ENCODE data around the gene RORB. TPM values are rescaled to one million over a fixed set of nuclear protein-coding genes. Genes with fewer than 3 reads are reported as not detected.

RORB gene
- total RNA-seq, 2 experiments from 2014 or later = not detected

GRCh38 chr9:74562611-74563010 is 65.5 kb downstream of the RORB start:
- ChIA-PET POLR2A (no interaction called here), CTCF (ENCODE audit: unreplicated experiment) (no interaction called here)
- no TSS peak for BruUV-seq (replicated peaks)
- Histone ChIP-seq H3K27ac (ENCODE audit: low read depth, low read length, poor library complexity, severe bottlenecking) (no peak overlapping the region), H3K79me2 (ENCODE audit: insufficient read depth, low read depth, low read length) (no peaks in the 10 kb centered on the region), H3K4me1 (ENCODE audit: insufficient read depth, low read length, poor library complexity, severe bottlenecking) (no peaks in the 10 kb centered on the region), H2AFZ (ENCODE audit: low read length) (no peak overlapping the region), H3K4me3 (ENCODE audit: low read depth, low read length, poor library complexity, severe bottlenecking) (no peak overlapping the region), H3K4me2 (ENCODE audit: low read length) (no peak overlapping the region), H3K9me2 (ENCODE audit: insufficient read depth, low read length) (no peaks in the 10 kb centered on the region), H3K9me3 (ENCODE audit: low read length) (no peaks in the 10 kb centered on the region), H4K20me1 (ENCODE audit: insufficient read depth, low read length) (no peaks in the 10 kb centered on the region), H3K36me3 (ENCODE audit: insufficient read depth, low read length) (no peaks in the 10 kb centered on the region)
- intact Hi-C loops (cut with micrococcal nuclease; ENCODE audit: unreplicated experiment) = no loop called here
- no peak for DNase-seq (ENCODE audit: low spot score)
- no peak for TF ChIP-seq EZH2phosphoT487 (IDR thresholded peaks at IDR 0.05; ENCODE audit: borderline replicate concordance, low read depth, low read length)
- TF ChIP-seq CTCF (conservative IDR thresholded peaks at IDR 0.05; ENCODE audit: low read length) = no peak

GRCh38 chr9:74570879-74571512 is 73.9 kb downstream of the RORB start:
- ChIA-PET CTCF (ENCODE audit: unreplicated experiment) (no interaction called here), POLR2A (no interaction called here)
- intact Hi-C loops (cut with micrococcal nuclease; ENCODE audit: unreplicated experiment) = loop anchor here (5.0 kb wide), 1 partner anchor 1369 kb away; no protein-coding TSS in a partner anchor
- no peak overlapping the region for H3K4me3 ChIP-seq (ENCODE audit: low read depth, low read length, poor library complexity, severe bottlenecking)
- no peaks in the 10 kb centered on the region for H4K20me1 ChIP-seq (ENCODE audit: insufficient read depth, low read length)
- no TSS peak for BruUV-seq (replicated peaks)
- peak; percentile 29 for DNase-seq (ENCODE audit: low spot score)
- H3K36me3 ChIP-seq (ENCODE audit: insufficient read depth, low read length) = no peaks in the 10 kb centered on the region
- H3K79me2 ChIP-seq (ENCODE audit: insufficient read depth, low read depth, low read length) = no peaks in the 10 kb centered on the region
- no peaks in the 10 kb centered on the region for H3K9me2 ChIP-seq (ENCODE audit: insufficient read depth, low read length)
- no peaks in the 10 kb centered on the region for H3K9me3 ChIP-seq (ENCODE audit: low read length)
- H3K27ac ChIP-seq (ENCODE audit: low read depth, low read length, poor library complexity, severe bottlenecking) = no peak overlapping the region
- H3K4me2 ChIP-seq (ENCODE audit: low read length) = no peak overlapping the region
- H3K4me1 ChIP-seq (ENCODE audit: insufficient read depth, low read length, poor library complexity, severe bottlenecking) = no peaks in the 10 kb centered on the region
- TF ChIP-seq CTCF (conservative IDR thresholded peaks at IDR 0.05; ENCODE audit: low read length) (peak; percentile 86), EZH2phosphoT487 (IDR thresholded peaks at IDR 0.05; ENCODE audit: borderline replicate concordance, low read depth, low read length) (no peak)
- H2AFZ ChIP-seq (ENCODE audit: low read length) = no peak overlapping the region

GRCh38 chr9:74573640-74574191 is 76.6 kb downstream of the RORB start:
- no peak overlapping the region for H3K27ac ChIP-seq (ENCODE audit: low read depth, low read length, poor library complexity, severe bottlenecking)
- TF ChIP-seq EZH2phosphoT487 (IDR thresholded peaks at IDR 0.05; ENCODE audit: borderline replicate concordance, low read depth, low read length) = no peak
- TF ChIP-seq CTCF (conservative IDR thresholded peaks at IDR 0.05; ENCODE audit: low read length) = no peak
- no peak for DNase-seq (ENCODE audit: low spot score)
- no peaks in the 10 kb centered on the region for H3K36me3 ChIP-seq (ENCODE audit: insufficient read depth, low read length)
- CTCF ChIA-PET (ENCODE audit: unreplicated experiment) = no interaction called here
- H3K9me3 ChIP-seq (ENCODE audit: low read length) = no peaks in the 10 kb centered on the region
- no peak overlapping the region for H3K4me3 ChIP-seq (ENCODE audit: low read depth, low read length, poor library complexity, severe bottlenecking)
- intact Hi-C loops (cut with micrococcal nuclease; ENCODE audit: unreplicated experiment) = loop anchor here (5.0 kb wide), 1 partner anchor 1371 kb away; no protein-coding TSS in a partner anchor
- H3K9me2 ChIP-seq (ENCODE audit: insufficient read depth, low read length) = no peaks in the 10 kb centered on the region
- no peaks in the 10 kb centered on the region for H3K4me1 ChIP-seq (ENCODE audit: insufficient read depth, low read length, poor library complexity, severe bottlenecking)
- no peaks in the 10 kb centered on the region for H4K20me1 ChIP-seq (ENCODE audit: insufficient read depth, low read length)
- no peaks in the 10 kb centered on the region for H3K79me2 ChIP-seq (ENCODE audit: insufficient read depth, low read depth, low read length)
- POLR2A ChIA-PET = no interaction called here
- no peak overlapping the region for H3K4me2 ChIP-seq (ENCODE audit: low read length)
- no TSS peak for BruUV-seq (replicated peaks)
- no peak overlapping the region for H2AFZ ChIP-seq (ENCODE audit: low read length)
